SK-N-SH (cell line): ENCODE measurements around the gene CISH. TPM values are rescaled to one million over a fixed set of nuclear protein-coding genes. Genes with fewer than 3 reads are reported as not detected.

Experiments
- CTCF ChIA-PET: fragments of 300-600, 350-600 bp; formaldehyde crosslinking; extraction: SDS; loops from one replicate; lab custom pipeline; 2021; lab: Yijun Ruan, JAX
- POLR2A ChIA-PET: fragments of 350-600 bp; sonication (Branson Sonifier 250); formaldehyde crosslinking; extraction: SDS; loops from one replicate; lab custom pipeline; 2020; ENCODE audit warnings: antibody characterized with exemption, inconsistent platforms; lab: Yijun Ruan, JAX
- DNase-seq: peaks from one replicate; pipeline ENCODE4 v3.0.0; 2012
- H2AFZ ChIP-seq: fragments of 200-600 bp; sonication (generic); 2 replicates; pipeline ENCODE4 v1.8.1; 2016; ENCODE audit warnings: antibody characterized with exemption, mild to moderate bottlenecking, low read depth
- H3F3A ChIP-seq: fragments of 200-600 bp; sonication (generic); replicated peaks from 2 replicates; pipeline ENCODE3; 2016; ENCODE audit warnings: antibody characterized with exemption, mild to moderate bottlenecking; ENCODE audit not compliant: insufficient read depth
- H3K27ac ChIP-seq, 2 experiments: fragments of 200-500 bp in 1 of 2; fragments of 200-600 bp in 1 of 2; sonication (Bioruptor generic) in 1 of 2; sonication (generic), shearing (Covaris generic) in 1 of 2; 2 replicates each; pipeline versions ENCODE4 v1.5.1 to v1.6.1; 2014 to 2016; ENCODE audit warnings: low read depth in 2 of 2, inconsistent platforms in 1 of 2, low read length in 1 of 2, mild to moderate bottlenecking in 1 of 2, mixed read lengths in 1 of 2
- H3K27me3 ChIP-seq: fragments of 200-600 bp; sonication (generic), shearing (Covaris generic); 2 replicates; pipeline ENCODE4 v1.6.1; 2016; ENCODE audit warnings: mixed run types; ENCODE audit not compliant: insufficient read depth
- H3K36me3 ChIP-seq, 2 experiments: fragments of 200-500 bp in 1 of 2; fragments of 200-600 bp in 1 of 2; sonication (Bioruptor generic) in 1 of 2; sonication (generic) in 1 of 2; replicated peaks in 1 of 2; 2 replicates each; pipeline versions ENCODE3 to v1.5.1; 2014 to 2016; ENCODE audit warnings: low read length in 1 of 2, mild to moderate bottlenecking in 1 of 2; ENCODE audit not compliant: insufficient read depth in 2 of 2, control insufficient read depth in 1 of 2
- H3K4me1 ChIP-seq, 2 experiments: fragments of 200-500 bp in 1 of 2; fragments of 200-600 bp in 1 of 2; sonication (Bioruptor generic) in 1 of 2; sonication (generic), shearing (Covaris generic) in 1 of 2; 2 replicates each; pipeline versions ENCODE4 v1.5.1 to v1.6.1; 2014 to 2016; ENCODE audit warnings: low read depth in 1 of 2, low read length in 1 of 2, mixed run types in 1 of 2; ENCODE audit not compliant: insufficient read depth in 2 of 2, control insufficient read depth in 1 of 2
- H3K4me2 ChIP-seq: fragments of 200-600 bp; sonication (generic), shearing (Covaris generic); 2 replicates; pipeline ENCODE4 v1.6.1; 2017; ENCODE audit warnings: mixed run types
- H3K4me3 ChIP-seq, 2 experiments: fragments of 200-500 bp in 1 of 2; fragments of 200-600 bp in 1 of 2; sonication (Bioruptor generic) in 1 of 2; sonication (generic), shearing (Covaris generic) in 1 of 2; 2 replicates each; pipeline versions ENCODE4 v1.5.1 to v1.8.1; 2014 to 2016; ENCODE audit warnings: low read depth in 2 of 2, inconsistent platforms in 1 of 2, low read length in 1 of 2, mild to moderate bottlenecking in 1 of 2, mixed read lengths in 1 of 2, moderate library complexity in 1 of 2
- H3K79me2 ChIP-seq: fragments of 200-600 bp; sonication (generic); 2 replicates; pipeline ENCODE4 v1.8.1; 2017; ENCODE audit warnings: mild to moderate bottlenecking; ENCODE audit not compliant: insufficient read depth
- H3K9ac ChIP-seq: fragments of 200-600 bp; sonication (generic); 2 replicates; pipeline ENCODE4 v1.6.1; 2017; ENCODE audit warnings: mixed run types
- H3K9me2 ChIP-seq: fragments of 200-600 bp; sonication (generic); 2 replicates; pipeline ENCODE4 v1.6.1; 2017; ENCODE audit warnings: mixed run types
- H3K9me3 ChIP-seq: fragments of 200-600 bp; sonication (generic); 2 replicates; pipeline ENCODE4 v1.6.1; 2017; ENCODE audit warnings: mixed run types, mild to moderate bottlenecking, moderate library complexity
- H4K20me1 ChIP-seq: fragments of 200-600 bp; sonication (generic); 2 replicates; pipeline ENCODE4 v1.6.1; 2017; ENCODE audit warnings: mild to moderate bottlenecking, mixed run types; ENCODE audit not compliant: insufficient read depth
- MXI1 ChIP-seq: IDR thresholded peaks from 2 replicates; pipeline ENCODE4 v1.6.1; 2012; ENCODE audit warnings: mild to moderate bottlenecking, low read depth, low read length, improper control_type of control experiment
- NRF1 ChIP-seq: IDR thresholded peaks from 2 replicates; pipeline ENCODE4 v1.6.1; 2012; ENCODE audit warnings: low read depth, mild to moderate bottlenecking, low read length
- SIN3A ChIP-seq: IDR thresholded peaks from 2 replicates; pipeline ENCODE4 v1.6.1; 2012; ENCODE audit warnings: low read depth, mild to moderate bottlenecking, low read length, moderate library complexity, borderline replicate concordance
- WGBS: methylation state at CpG from one replicate; pipeline ENCODE4 v1.1.6; 2017; ENCODE audit warnings: low lambda C conversion rate; 5-methylcytosine and 5-hydroxymethylcytosine counted together
- polyA plus RNA-seq, 3 experiments: library from polyadenylated mRNA; depleted of rRNA; stranded (reverse); fragments of >200 nt; gene quantifications; 2 replicates each; pipeline ENCODE4 v1.2.3, GENCODE V29; 2012
- TF ChIP-seq, protein P1 (sequence below): IDR thresholded peaks from 2 replicates; pipeline ENCODE4 v1.4.0; 2012; ENCODE audit warnings: low read depth, borderline replicate concordance
- TF ChIP-seq, protein P2 (sequence below): IDR thresholded peaks from 2 replicates; pipeline ENCODE4; 2012

CISH gene
- polyA plus RNA-seq, 1 of the 3 experiments (the other 2 are of a cell fraction), result 2.6 TPM

GRCh38 chr3:50617096-50617791 is 5.7 kb upstream of the CISH start, which contains the start of gene MAPKAPK3:
TSS of gene MAPKAPK3 (plus strand) at chr3:50617151. CDS start at chr3:50617566, 415 bp downstream.
- H3K9ac ChIP-seq, result peak within 1 kb of the TSS; percentile 85
- peak within 1 kb of the TSS; percentile 42 to 53; a peak in 3 of 4 replicates for H3K27ac ChIP-seq
- H3K4me2 ChIP-seq, result peak within 1 kb of the TSS; percentile 95
- no peaks in the 10 kb centered on the region for H3K9me2 ChIP-seq
- peaks cover 7% of the 10 kb centered on the region for H3F3A ChIP-seq
- DNase-seq, result no peak
- WGBS, result 2% methylated on average over 9 of the region's 58 CpGs
- H3K36me3 ChIP-seq, result no peaks in the 10 kb centered on the region
- no peaks in the 10 kb centered on the region for H3K79me2 ChIP-seq
- POLR2A ChIA-PET, result interaction anchor here (1.0 to 1.6 kb wide), 2 partner anchors 35 to 768 kb away, joined by 3 to 8 read pairs; partner anchors contain the start of gene MANF
- CTCF ChIA-PET, result interaction anchor here (0.9 to 25.1 kb wide), 24 partner anchors 14 to 817 kb away, joined by 3 to 648 read pairs (median 10); partner anchors contain the start of genes C3orf18, DOCK3, HEMK1 and MANF
- H2AFZ ChIP-seq, result peak within 1 kb of the TSS; percentile 98
- H4K20me1 ChIP-seq, result no peaks in the 10 kb centered on the region
- TF ChIP-seq NRF1, result no peak
- 0 out of 2 replicates have a peak, but pooled peaks have one; percentile 17 for TF ChIP-seq SIN3A
- TF ChIP-seq, protein P1, sequence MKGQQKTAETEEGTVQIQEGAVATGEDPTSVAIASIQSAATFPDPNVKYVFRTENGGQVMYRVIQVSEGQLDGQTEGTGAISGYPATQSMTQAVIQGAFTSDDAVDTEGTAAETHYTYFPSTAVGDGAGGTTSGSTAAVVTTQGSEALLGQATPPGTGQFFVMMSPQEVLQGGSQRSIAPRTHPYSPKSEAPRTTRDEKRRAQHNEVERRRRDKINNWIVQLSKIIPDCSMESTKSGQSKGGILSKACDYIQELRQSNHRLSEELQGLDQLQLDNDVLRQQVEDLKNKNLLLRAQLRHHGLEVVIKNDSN, result peak; percentile 83
- 0 out of 2 replicates have a peak, but pooled peaks have one; percentile 26 for TF ChIP-seq MXI1
- no peaks in the 10 kb centered on the region for H3K27me3 ChIP-seq
- H3K4me3 ChIP-seq, result peak within 1 kb of the TSS; percentile 75 to 80
- H3K9me3 ChIP-seq, result no peaks in the 10 kb centered on the region
- H3K4me1 ChIP-seq, result peaks cover 0 to 27% of the 10 kb centered on the region in 2 experiments; a peak in 1 of 4 replicates

DNA sequence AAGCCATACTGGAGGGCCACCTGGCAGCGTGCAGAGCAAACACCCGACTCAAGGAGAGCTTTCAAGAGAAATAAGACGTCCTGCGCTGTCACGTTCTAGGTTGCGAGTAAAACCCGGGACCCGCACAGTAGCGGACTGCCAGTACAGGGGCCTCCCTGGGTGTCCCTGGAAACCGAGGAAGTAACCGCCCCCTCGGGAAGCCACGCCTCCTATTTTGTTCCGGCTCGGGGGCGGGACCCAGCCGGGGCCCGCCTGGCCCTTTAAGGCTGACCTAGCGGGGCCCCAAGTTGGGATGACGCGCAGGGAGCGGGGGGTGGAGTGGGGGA is 5.2 kb upstream of the CISH start:
- Histone ChIP-seq H3K9me2 (no peaks in the 10 kb centered on the region), H3K4me2 (peak overlapping the region; percentile 95), H3K4me1 (peaks cover 0 to 28% of the 10 kb centered on the region in 2 experiments; a peak in 1 of 4 replicates), H3F3A (peaks cover 7% of the 10 kb centered on the region), H4K20me1 (no peaks in the 10 kb centered on the region), H2AFZ (peak overlapping the region; percentile 98), H3K9me3 (no peaks in the 10 kb centered on the region), H3K79me2 (no peaks in the 10 kb centered on the region), H3K36me3 (no peaks in the 10 kb centered on the region), H3K4me3 (peak overlapping the region; percentile 75 to 78), H3K9ac (peak overlapping the region; percentile 13; the same call in 1 of the 2 replicates), H3K27ac (peak overlapping the region; percentile 42 to 53; a peak in 3 of 4 replicates), H3K27me3 (no peaks in the 10 kb centered on the region)
- 0% methylated on average over 7 of the region's 22 CpGs for WGBS
- ChIA-PET POLR2A (interaction anchor here (1.0 to 1.6 kb wide), 2 partner anchors 36 to 769 kb away, joined by 3 to 8 read pairs; partner anchors contain the start of gene MANF), CTCF (interaction anchor here (0.8 to 25.1 kb wide), 38 partner anchors 9 to 885 kb away, joined by 3 to 648 read pairs (median 5); partner anchors contain the start of genes C3orf18, DOCK3, HEMK1 and MANF)
- TF ChIP-seq, protein P2, sequence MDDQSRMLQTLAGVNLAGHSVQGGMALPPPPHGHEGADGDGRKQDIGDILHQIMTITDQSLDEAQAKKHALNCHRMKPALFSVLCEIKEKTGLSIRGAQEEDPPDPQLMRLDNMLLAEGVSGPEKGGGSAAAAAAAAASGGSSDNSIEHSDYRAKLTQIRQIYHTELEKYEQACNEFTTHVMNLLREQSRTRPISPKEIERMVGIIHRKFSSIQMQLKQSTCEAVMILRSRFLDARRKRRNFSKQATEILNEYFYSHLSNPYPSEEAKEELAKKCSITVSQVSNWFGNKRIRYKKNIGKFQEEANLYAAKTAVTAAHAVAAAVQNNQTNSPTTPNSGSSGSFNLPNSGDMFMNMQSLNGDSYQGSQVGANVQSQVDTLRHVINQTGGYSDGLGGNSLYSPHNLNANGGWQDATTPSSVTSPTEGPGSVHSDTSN, result no peak
- 0 out of 2 replicates have a peak, but pooled peaks have one; percentile 58 for TF ChIP-seq SIN3A
- peak; percentile 93 for DNase-seq
